GM19025 (cell line): ENCODE results near the gene CHRM1.

Source experiments
- ATAC-seq: cut with Tn5 transposase; IDR thresholded peaks from one replicate; pipeline ENCODE4 v1.9.1; 2021; ENCODE audit warnings: mild to moderate bottlenecking, low read depth, moderate library complexity; ENCODE audit not compliant: unreplicated experiment

CHRM1 gene

DNA sequence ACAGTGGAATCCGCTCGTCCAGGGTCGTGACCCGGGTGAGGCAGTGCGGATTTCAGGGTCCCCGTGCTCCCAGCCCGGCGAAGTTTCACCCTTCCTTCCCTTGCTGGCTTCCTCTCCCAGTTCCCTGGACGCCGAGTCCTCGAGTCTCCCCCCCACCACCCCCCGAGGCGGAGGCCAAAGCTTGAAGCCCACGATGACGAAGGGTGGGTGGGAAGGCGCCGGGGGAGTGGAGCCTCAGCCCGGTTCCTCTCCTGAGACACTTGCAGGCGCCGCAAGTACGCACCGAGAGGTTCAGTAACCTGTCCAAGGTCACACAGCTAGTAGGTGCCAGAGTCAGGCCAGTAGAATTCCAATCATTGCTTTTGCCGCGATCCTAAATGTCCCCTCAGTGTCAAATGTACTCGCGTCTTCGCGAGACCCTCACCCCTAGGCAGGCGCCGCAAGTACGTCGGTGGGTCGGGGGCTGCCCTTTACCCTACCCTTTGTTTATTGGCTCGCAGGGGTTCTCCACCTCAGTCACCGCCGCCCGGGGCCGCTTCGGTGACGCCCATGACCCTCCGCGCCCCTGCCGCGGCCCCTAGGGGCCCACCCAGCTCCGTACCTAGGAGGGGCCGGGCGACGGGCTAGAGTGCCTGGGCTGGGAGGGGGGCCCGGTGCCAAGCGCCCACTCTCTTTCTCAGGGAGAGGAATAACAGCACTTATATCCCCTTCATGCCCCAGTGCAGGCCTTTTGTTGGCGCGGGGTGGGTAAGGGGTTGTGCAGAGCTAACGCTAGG is 5.7 kb upstream of the CHRM1 start:
- no peak for ATAC-seq

DNA sequence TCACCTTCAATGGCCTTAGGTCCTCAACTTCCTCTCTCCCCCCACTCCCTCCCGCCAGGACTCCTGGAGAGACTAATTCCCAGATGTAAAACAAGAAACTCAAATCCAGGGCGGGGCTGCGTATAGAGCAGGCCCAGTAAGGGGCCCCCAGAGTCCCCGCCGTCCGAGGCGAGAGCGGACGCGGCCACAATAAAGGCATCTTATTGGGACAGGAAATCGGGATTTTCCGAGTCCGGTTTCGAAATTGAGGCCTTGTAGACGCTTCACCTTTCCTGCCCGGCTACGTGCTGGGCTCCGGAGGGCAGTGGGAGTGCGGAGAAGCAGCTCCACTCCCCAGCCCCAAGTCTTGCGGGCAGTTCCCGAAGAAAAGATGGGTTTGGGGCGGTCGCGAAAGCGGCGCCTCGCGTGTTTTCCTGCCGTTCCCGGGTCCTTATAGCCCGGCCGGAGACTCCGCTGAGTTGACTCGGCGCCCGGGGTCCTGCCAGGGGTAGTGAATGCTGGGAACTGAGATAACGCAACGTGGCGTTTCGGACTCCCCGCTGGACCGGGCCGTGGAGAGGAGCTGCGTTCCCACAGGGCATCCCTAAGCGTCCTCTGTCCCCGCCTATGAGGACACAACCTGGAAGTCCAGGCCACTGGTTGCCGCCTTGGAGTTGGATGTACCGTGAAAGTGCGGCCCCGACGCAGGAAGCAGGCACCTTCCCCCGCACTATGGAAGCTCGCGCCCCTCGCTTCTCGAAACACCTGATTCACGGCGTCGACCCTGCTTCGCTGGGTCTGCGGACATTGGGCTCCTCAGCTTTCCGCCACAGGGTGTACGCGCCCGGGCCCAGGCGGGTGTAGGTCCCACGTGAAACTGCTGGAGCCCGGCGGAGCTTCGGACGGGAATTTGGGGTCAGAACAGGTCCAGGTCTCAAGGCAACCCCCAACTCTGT is 4.8 kb upstream of the CHRM1 start:
- ATAC-seq = no peak

DNA sequence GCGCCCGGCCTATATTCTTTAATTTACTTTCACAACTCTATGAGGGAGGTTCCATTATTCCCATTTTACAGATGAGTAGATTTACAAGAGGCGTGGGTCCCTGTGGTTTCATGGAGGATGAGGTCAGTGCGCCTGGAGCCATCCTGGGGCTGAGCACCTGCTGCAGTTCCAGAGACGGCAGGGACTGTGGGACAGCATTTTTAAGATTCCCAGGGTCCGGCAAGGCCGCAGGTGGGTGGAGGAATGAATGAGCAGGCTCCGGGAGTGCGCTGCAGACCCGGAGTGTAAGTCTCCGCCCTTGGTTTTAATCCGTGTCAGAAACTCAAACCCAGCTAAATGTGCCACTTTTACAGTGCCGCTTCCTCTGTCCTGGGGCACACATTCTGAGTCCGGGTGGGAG is 4.1 kb upstream of the CHRM1 start:
- no peak for ATAC-seq

DNA sequence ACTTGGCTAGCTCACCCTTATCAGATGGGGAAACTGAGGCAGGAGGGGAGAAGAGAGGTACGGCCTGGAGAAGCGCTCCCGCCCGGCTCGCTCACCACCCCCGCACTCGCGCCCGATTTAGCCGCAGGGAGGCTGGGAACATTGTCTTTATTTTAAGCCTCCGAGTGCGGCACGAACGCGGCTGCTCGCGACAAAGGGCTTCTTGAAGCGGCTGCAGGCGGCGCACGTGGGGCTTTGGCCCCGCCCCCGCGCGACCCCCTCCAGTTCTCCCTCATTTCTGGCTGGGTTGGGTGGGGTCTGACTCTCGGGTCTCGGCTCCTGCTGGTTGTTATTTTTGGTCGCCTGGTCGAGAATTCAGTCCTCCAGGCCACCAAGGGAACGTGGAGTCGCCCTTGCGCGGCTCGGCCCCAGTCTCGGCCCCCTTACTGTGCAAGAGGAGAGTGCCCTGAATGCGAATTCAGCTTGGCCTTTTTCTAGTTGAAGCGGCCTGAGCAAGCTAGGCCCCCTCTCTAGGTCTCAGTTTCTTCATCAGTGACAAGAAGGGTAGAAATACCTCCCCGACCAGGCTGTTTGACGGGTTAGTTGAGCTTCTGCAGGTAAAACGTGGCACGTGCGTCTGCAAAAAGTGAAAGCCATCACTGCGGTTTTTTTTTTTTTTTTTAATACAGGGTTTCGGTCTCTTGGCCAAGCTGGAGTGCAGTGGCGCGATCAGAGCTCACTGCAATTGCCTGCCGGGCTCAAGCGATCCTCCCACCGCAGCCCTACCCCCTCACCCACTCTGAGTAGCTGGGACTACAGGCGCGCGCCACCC is 2.6 kb upstream of the CHRM1 start:
- no peak for ATAC-seq

DNA sequence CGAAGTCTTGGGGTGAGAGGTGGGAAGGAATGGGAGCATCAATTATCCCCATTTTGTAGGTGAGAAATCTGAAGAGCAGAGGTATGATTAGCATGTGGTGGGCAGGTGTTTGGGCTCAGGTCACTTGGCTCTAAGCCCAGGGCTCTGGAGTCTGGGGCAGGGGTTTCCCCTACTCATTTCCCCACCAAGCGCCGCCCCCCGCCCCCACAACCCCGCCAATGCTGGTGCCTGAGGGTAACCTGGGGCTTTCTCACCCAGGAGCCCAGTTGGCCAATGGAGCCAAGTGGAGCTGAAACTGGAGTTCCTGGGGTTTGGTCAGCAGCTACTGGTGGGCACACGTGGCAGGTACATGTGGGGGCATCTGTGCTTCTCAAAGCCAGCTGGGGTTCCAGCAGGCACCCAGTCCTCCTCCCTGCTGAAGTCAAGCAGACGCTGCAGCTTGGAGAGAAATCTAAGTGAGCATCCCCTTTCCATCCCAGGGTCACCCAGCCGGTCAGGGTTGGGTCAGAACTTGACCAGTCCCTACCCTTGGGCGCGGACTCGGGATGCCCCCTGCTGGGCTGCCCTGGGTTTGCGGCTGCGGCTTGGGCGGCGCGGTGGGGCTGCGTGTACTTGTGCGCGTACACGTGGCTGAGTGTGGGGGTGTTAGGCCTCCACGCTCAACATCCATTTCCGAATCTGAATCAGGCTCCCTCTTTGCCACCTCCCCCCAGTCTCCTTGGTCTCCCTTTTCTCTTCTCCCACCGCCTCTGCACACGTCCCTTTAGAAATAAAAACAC is 1.7 kb upstream of the CHRM1 start:
- ATAC-seq = no peak

DNA sequence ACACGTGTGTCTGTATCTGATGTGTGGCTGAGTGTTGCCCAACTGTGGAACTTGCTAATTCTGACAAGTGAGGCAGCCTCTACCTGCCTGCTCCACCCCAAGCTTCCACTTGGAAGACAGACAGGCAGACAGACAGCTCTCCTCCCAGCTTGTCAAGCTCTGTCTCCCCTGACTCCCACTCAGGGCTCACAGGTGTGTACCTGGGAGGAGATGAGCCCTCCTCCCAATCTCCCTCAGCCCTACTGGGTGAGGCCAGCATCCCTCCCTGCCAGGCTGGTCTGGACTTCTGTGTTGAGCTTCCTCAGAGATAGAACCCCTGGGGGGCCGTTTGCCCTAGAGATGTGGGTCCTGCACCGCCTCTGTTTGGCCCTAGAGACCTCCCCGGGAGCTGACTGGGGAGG is 1.0 kb upstream of the CHRM1 start:
- no peak for ATAC-seq

DNA sequence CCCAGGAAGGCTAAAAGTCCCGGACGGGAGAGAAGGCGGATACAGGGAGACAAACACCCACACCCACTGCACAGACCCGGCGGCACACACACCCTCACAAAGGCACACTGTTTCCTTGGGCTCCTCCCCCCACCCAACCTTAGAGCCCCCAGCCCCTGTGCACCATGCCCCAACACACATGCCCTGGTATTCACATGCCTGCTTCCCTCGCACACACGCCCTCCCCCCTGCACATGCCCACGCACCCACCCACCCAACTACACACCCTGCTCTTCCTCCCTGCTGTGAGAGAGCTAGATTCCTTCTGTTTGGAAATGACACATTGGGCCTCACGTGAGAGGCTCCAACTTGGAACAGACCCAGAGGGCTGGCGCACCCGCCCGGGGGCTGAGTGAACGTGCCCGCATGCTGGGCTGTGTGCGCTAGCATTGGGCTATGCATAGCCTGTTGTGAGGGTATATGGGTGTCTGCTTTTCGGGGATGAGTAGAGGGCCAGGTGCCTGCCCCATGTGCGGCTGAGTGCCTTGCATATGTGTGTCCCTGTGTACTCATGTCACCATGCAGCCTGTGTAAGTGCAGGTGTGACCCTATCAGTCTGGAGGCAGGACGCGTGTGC is 518 bp upstream of the CHRM1 start:
- no peak for ATAC-seq

DNA sequence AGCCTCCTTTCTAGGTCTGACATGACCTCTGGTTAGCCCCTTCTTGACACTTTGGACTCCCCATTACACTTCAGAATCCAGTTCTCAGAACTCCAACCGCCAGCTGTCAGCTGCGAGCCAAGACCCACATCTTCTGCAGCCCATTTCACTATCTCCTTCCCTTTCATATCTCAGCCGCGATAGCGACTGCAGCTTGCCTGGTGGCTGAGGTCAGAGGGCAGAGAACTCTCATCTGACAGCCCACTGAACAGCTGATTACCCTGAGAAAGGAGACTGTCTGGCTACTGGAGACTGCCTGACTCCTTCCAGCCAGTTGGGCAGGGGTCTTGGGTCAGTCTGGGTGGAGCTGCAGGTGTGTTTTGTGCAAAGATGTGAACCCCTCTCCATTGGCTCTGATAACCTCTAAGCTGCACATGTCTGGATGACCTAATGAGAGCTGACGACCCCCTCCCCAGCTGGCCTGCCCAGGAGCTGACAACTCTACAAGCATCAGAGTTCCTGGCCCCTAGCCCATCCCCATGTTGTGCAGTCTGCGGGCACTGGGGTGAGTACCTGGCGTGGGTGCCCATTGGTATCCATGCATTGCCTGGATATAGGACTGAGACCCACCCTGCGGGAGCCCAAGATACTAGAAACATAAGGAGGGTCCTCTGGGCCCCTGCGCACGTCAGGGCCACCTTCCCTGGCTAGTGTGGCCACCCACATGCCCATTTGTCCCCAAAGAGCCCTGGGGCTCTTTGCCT is 1.1 kb downstream of the CHRM1 start:
- no peak for ATAC-seq

DNA sequence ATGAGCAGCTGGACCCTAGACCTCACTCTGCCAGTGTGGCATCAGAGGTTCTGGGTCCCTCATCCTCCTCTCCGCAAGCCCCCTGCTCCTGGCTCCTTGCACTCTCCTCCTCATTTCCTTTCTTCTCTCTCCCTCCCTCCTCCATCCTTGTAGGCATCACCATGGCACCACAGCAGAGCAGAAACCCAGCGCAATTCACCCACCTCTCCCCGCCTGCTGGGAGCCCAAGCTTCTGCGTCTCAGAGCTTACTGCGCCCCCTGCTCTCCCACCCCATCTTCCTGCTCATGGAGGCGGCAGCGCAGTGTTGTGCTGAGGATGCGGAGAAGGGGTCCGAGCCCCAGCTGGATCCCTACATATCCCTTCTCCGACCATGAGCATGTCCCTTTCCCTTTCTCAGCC is 1.7 kb downstream of the CHRM1 start:
- no peak for ATAC-seq

DNA sequence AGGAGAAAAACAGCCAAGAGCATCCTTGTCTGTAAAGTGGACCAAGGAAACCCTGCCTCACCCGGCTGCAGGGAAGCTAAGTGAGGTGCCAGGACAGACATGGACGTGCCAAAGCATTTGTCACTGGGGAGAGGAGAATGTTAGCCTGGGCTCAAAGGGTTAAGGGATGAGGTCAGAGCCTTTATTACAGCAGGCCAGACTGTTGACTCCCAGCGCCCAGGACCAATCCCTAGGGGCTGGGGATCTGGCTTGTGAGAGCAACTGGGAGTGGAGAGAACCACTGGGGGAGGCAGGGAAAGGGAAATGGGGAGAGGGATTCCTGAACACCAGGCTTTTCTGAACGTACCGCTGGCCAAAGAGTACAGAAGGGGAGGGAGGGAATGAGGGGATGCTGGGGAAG is 2.6 kb downstream of the CHRM1 start:
- ATAC-seq = no peak

DNA sequence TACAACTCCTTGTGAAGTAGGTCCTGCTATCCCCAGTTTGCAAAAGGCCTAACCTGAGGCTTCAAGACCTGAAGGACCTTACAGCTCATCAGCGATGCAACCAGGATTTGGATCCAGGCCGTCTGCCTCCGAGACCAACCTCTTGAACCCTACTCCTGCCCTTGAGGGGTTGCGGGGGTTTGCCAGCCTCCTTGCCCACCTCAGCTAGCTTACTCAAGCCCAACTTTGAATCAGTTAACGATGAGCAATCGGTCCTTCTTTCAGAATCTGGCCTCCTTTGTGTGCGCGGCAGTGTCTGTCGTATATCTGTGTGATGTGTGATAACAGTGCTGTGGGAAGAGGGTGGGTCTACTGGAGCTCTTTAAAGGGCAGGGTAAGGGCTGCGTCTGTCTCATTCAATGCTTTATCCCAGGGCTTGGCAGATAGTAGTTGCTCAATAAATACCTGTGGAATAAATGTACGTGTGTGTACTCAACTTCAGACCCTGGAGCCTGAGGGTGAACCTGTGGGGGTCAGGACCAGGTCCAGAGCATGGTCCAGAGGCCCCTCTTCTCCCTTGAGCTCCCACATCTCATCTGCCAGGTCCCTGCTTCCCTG is 3.2 kb downstream of the CHRM1 start:
- ATAC-seq = no peak

DNA sequence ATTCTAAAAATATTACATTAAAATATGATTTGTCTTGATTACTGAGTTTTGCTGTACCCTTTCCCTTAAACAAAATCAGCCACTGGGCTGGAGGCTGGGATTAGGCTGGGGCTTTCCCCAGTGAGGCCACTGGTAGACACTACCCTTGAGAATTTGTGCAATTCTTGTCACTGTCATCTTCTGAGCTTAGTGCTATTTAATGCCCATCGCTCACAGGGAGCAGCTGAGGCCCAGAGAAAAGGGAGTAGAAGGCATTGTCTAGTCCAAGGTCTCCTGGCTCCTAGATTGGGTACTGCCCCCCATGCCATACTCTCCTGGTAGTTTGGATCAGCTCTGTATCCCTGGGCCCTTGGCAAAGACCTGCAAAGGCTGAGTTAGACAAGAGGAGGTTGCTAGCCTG is 6.7 kb downstream of the CHRM1 start:
- no peak for ATAC-seq

DNA sequence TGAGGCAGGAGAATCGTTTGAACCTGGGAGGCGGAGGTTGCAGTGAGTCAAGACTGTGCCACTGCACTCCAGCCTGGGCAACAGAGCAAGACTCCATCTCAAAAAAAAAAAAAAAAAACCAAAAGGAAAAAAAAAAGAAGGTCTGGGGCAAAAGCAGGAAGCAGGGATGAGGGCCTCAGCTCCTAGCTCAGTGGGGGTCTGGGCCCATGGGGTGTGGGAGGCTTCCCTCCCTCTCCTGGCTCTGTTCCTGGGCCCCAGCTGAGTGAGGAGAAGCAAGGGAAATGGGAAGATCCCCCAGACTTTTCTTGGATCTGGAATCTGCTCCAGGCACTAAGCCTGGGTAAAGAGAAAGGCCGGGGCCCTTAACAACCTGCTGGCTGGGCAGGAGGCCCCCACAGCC is 8.9 kb downstream of the CHRM1 start:
- no peak for ATAC-seq

DNA sequence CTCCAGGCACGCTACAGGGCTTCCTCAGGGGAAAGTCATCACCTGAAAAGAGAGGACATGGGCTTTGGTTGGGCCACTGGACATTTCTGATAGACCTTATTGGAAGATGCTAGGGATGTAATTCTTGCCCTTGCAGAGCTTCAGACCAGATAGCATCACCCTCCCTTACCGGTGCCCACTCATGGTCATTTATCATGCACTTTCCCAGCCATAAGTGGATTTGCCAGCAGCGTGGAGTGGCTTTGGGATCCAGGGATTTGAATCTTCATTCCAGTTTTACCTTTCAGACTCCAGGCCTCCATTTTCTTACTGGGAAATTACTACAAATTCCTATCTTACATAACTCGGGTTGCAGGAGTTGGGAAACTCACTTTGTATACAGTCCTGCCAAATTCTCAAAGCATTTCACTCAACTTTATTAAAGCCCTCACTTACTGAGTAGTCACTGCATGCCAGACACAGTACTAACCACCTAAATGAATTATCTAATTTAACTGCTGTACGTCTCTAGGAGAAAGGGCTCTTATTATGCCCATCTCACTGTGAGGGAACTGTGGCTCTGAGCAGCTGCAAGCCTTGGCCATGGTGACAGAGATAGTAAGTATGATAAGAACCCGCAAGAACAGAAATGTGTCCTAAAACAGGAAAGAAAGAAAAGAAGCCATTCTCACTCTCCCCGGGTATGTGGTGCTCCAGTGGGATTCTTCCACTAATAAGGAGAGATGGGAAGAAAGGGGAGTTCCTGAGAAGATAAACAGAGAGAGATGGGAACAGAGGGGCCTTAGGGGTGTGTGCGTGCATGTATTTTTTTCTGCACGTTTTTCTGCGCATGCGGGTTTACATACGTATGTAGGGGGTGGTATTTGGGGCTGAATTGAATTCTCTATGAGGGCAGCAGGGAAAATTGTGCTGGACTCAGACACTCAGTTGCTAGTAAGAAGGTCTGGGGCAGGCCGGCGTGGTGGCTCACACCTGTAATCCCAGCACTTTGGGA is 9.7 kb downstream of the CHRM1 start:
- ATAC-seq = no peak

DNA sequence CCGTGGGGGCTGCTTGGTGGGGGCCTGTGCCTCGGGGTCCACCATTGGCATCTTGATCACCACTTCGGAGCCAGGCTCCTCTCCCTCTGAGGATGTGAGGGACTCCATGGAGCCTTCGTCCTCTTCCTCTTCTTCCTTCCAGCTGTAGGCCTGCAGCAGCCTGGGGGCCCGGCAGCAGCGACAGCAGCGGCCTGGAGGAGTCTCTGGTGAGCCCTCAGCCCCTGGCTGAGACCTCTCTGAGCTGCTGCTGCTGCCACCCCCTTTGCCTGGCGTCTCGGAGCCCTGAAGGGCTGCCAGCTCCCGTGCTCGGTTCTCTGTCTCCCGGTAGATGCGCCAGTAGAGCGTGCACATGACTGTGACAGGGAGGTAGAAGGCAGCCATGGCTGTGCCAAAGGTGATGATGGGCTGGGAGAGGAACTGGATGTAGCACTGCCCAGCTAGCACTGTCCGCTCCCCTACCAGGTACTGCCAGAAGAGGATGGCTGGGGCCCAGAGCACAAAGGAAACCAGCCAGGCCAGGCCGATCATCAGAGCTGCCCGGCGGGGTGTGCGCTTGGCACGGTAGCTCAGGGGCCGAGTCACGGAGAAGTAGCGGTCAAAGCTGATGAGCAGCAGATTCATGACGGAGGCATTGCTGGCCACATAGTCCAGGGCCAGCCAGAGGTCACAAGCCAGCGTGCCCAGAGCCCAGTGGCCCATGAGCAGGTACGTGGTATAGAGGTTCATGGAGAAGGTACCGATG is 10.9 kb downstream of the CHRM1 start:
- ATAC-seq = no peak

DNA sequence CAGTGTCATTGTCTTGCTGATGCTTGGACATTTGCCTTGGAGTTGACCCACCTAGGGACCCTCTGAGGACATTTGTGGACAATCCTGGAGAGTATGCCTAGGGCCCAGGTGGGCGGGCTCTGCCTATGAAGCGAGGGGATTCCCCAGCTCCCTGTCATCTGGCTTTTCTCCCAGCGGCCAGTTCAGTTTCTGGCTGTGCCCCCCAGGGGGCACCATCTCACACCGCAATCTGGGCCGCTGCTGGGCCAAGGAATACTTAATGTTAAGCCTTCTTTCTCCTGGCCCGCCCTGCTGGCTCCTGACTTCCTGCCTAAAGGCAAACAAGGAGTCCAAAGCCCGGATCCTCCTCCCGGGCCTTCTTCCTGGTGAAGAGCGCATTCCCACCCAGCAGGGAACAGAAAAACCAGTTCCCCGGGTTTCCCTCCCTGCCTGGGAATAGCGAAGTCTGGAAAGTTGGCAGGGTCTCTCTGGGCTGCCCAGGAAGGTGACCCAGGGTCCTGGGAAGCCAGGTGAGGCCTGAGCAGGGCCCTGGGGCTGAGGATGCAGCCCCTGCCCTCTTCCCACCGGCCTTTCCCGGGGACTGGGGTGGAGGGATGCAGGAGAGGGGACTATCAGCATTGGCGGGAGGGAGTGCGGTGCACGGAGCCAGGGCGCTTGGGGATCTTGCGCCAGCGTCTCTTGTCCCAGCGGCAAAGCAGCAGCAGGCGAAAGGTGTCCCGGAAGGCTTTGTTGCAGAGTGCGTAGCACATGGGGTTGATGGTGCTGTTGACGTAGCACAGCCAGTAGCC is 11.9 kb downstream of the CHRM1 start:
- no peak for ATAC-seq
